Measurements from ENCODE around the gene TMA7.
"Not testable (repeated sequence)": the region's sequence is repeated elsewhere in the genome, so short reads cannot be mapped to it uniquely, and the experiment has no call there.

TMA7 gene

GRCh38 chr3:48436477-48436787, 3.6 kb upstream of the TMA7 start:
- DNase-seq (ENCODE audit: low spot score), result no peak

GRCh38 chr3:48436855-48437254, 3.2 kb upstream of the TMA7 start:
- no peak for DNase-seq (ENCODE audit: low spot score)

GRCh38 chr3:48437812-48438211, 2.2 kb upstream of the TMA7 start:
- DNase-seq (ENCODE audit: low spot score), result no peak

- peak; percentile 37 for DNase-seq (ENCODE audit: low spot score)
Observed at GRCh38 chr3:48440590-48440958, 517 bp downstream of the TMA7 start.

GRCh38 chr3:48441940-48442339, 1.9 kb downstream of the TMA7 start:
- DNase-seq (ENCODE audit: low spot score), result no peak

GRCh38 chr3:48445277-48445882, 5.3 kb downstream of the TMA7 start:
- DNase-seq (ENCODE audit: low spot score), result no peak

GRCh38 chr3:48446043-48446424, 6.0 kb downstream of the TMA7 start:
- DNase-seq (ENCODE audit: low spot score), result no peak

- peak; percentile 94 for DNase-seq (ENCODE audit: low spot score)
Observed at GRCh38 chr3:48446425-48447193, 6.6 kb downstream of the TMA7 start, which contains the start of gene ATRIP. TSS of gene ATRIP (plus strand) at chr3:48446737. CDS start at chr3:48446846, 109 bp downstream.

GRCh38 chr3:48451270-48451669, 11.2 kb downstream of the TMA7 start:
- DNase-seq (ENCODE audit: low spot score), result no peak

GRCh38 chr3:48456456-48456855, 16.4 kb downstream of the TMA7 start:
- DNase-seq (ENCODE audit: low spot score), result no peak

GRCh38 chr3:48459331-48459730, 19.3 kb downstream of the TMA7 start:
- no peak for DNase-seq (ENCODE audit: low spot score)

GRCh38 chr3:48459773-48460516, 19.9 kb downstream of the TMA7 start:
- no peak for DNase-seq (ENCODE audit: low spot score)

GRCh38 chr3:48460517-48460902, 20.5 kb downstream of the TMA7 start:
- DNase-seq (ENCODE audit: low spot score), result no peak

GRCh38 chr3:48461767-48462166, 21.7 kb downstream of the TMA7 start:
- not testable (repeated sequence) for DNase-seq (ENCODE audit: low spot score)

- DNase-seq (ENCODE audit: low spot score), result no peak
Observed at GRCh38 chr3:48463703-48464102, 23.6 kb downstream of the TMA7 start.

- DNase-seq (ENCODE audit: low spot score), result no peak
Observed at GRCh38 chr3:48464713-48465221, 24.7 kb downstream of the TMA7 start.

GRCh38 chr3:48465237-48465530, 25.1 kb downstream of the TMA7 start:
- no peak for DNase-seq (ENCODE audit: low spot score)

- peak; percentile 99 for DNase-seq (ENCODE audit: low spot score)
Observed at GRCh38 chr3:48465531-48466378, 25.7 kb downstream of the TMA7 start.

GRCh38 chr3:48466386-48467109, 26.5 kb downstream of the TMA7 start:
- DNase-seq (ENCODE audit: low spot score), result no peak

GRCh38 chr3:48467110-48467454, 27.0 kb downstream of the TMA7 start:
- DNase-seq (ENCODE audit: low spot score), result no peak

- no peak for DNase-seq (ENCODE audit: low spot score)
Observed at GRCh38 chr3:48467473-48468267, 27.6 kb downstream of the TMA7 start.
